ENCODE data around the gene DAW1.
"Not testable (repeated sequence)": the region's sequence is repeated elsewhere in the genome, so short reads cannot be mapped to it uniquely, and the experiment has no call there.

DAW1 gene

GRCh38 chr2:227933884-227934283 is 62.5 kb downstream of the DAW1 start:
- Histone ChIP-seq H3K4me1 (ENCODE audit: control insufficient read depth, insufficient read depth, low read length) (no peaks in the 10 kb centered on the region), H3K9ac (ENCODE audit: low read depth, low read length) (no peak overlapping the region), H3K27me3 (ENCODE audit: control insufficient read depth, insufficient read depth, low read length) (no peaks in the 10 kb centered on the region), H3K9me3 (ENCODE audit: control insufficient read depth, insufficient read depth, low read length) (no peaks in the 10 kb centered on the region), H3K36me3 (ENCODE audit: control insufficient read depth, insufficient read depth, low read length) (no peaks in the 10 kb centered on the region), H3K4me3 (ENCODE audit: low read depth, low read length) (no peak overlapping the region)

DNA sequence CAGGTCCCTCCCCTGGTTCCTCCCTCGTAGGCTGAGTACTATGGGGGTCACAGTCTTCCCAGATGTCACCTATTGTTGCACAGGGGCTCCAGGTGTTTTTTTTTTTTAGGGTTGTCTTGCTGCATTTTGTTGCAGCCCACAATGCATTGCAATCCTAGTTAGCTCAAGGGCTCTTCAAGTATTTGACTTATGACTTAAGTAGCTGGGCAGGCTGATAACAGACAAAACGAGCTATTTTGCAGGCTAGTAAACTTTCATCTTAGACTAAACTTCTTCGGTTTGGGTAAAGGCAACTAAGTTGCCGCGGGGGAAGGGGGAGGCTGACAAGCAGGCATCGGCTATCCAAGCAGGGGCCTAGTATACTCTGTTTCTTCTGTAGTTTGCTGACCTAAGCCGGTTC is 64.8 kb downstream of the DAW1 start:
- H3K36me3 ChIP-seq (ENCODE audit: control insufficient read depth, insufficient read depth, low read length); H3K9ac ChIP-seq (ENCODE audit: low read depth, low read length); H3K4me1 ChIP-seq (ENCODE audit: control insufficient read depth, insufficient read depth, low read length); H3K9me3 ChIP-seq (ENCODE audit: control insufficient read depth, insufficient read depth, low read length); H3K27me3 ChIP-seq (ENCODE audit: control insufficient read depth, insufficient read depth, low read length); H3K4me3 ChIP-seq (ENCODE audit: low read depth, low read length): not testable (repeated sequence)

- peaks cover 2% of the 10 kb centered on the region for H3K4me1 ChIP-seq (ENCODE audit: control insufficient read depth, insufficient read depth, low read length)
Observed at GRCh38 chr2:227939271-227940027, 68.0 kb downstream of the DAW1 start.

GRCh38 chr2:227942021-227942420 is 70.6 kb downstream of the DAW1 start:
- H3K9ac ChIP-seq (ENCODE audit: low read depth, low read length): no peak overlapping the region
- no peaks in the 10 kb centered on the region for H3K9me3 ChIP-seq (ENCODE audit: control insufficient read depth, insufficient read depth, low read length)
- H3K36me3 ChIP-seq (ENCODE audit: control insufficient read depth, insufficient read depth, low read length): no peaks in the 10 kb centered on the region
- peaks cover 2% of the 10 kb centered on the region for H3K4me1 ChIP-seq (ENCODE audit: control insufficient read depth, insufficient read depth, low read length)
- H3K27me3 ChIP-seq (ENCODE audit: control insufficient read depth, insufficient read depth, low read length): no peaks in the 10 kb centered on the region
- no peak overlapping the region for H3K4me3 ChIP-seq (ENCODE audit: low read depth, low read length)

More at GRCh38 chr2:227939271-227940027, 68.0 kb downstream of the DAW1 start:
- Histone ChIP-seq H3K9me3 (ENCODE audit: control insufficient read depth, insufficient read depth, low read length) (no peaks in the 10 kb centered on the region), H3K4me3 (ENCODE audit: low read depth, low read length) (no peak overlapping the region), H3K36me3 (ENCODE audit: control insufficient read depth, insufficient read depth, low read length) (no peaks in the 10 kb centered on the region), H3K27me3 (ENCODE audit: control insufficient read depth, insufficient read depth, low read length) (no peaks in the 10 kb centered on the region), H3K9ac (ENCODE audit: low read depth, low read length) (no peak overlapping the region)

DNA sequence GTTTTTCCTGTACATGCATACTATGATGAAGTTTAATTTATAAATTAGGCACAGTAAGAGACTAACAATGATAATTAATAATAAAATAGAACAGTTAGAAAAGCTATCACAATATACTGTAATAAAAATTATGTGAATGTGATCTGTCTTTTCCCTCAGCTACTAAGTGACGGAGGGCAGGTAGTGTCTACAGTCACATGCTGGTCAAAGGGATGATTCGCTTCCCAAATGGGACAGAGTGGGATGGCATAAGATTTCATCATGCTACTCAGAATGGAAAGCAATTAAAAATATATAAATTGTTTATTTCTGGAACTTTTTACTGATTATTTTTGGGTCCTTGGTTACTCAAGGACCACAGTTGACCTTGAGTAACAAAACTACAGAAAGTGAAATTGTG is 71.5 kb downstream of the DAW1 start:
- Histone ChIP-seq H3K4me3 (ENCODE audit: low read depth, low read length) (no peak overlapping the region), H3K9ac (ENCODE audit: low read depth, low read length) (no peak overlapping the region), H3K4me1 (ENCODE audit: control insufficient read depth, insufficient read depth, low read length) (peaks cover 2% of the 10 kb centered on the region), H3K36me3 (ENCODE audit: control insufficient read depth, insufficient read depth, low read length) (no peaks in the 10 kb centered on the region), H3K9me3 (ENCODE audit: control insufficient read depth, insufficient read depth, low read length) (no peaks in the 10 kb centered on the region), H3K27me3 (ENCODE audit: control insufficient read depth, insufficient read depth, low read length) (no peaks in the 10 kb centered on the region)

- Histone ChIP-seq H3K4me3 (ENCODE audit: low read depth, low read length) (no peak overlapping the region), H3K9ac (ENCODE audit: low read depth, low read length) (no peak overlapping the region), H3K9me3 (ENCODE audit: control insufficient read depth, insufficient read depth, low read length) (no peaks in the 10 kb centered on the region), H3K4me1 (ENCODE audit: control insufficient read depth, insufficient read depth, low read length) (no peaks in the 10 kb centered on the region), H3K36me3 (ENCODE audit: control insufficient read depth, insufficient read depth, low read length) (no peaks in the 10 kb centered on the region), H3K27me3 (ENCODE audit: control insufficient read depth, insufficient read depth, low read length) (no peaks in the 10 kb centered on the region)
Observed at GRCh38 chr2:227960317-227960716, 88.9 kb downstream of the DAW1 start.

GRCh38 chr2:227971619-227972230 is 100.3 kb downstream of the DAW1 start:
- H3K4me3 ChIP-seq (ENCODE audit: low read depth, low read length): no peak overlapping the region
- no peaks in the 10 kb centered on the region for H3K36me3 ChIP-seq (ENCODE audit: control insufficient read depth, insufficient read depth, low read length)
- H3K27me3 ChIP-seq (ENCODE audit: control insufficient read depth, insufficient read depth, low read length): no peaks in the 10 kb centered on the region
- H3K9ac ChIP-seq (ENCODE audit: low read depth, low read length): no peak overlapping the region
- no peaks in the 10 kb centered on the region for H3K9me3 ChIP-seq (ENCODE audit: control insufficient read depth, insufficient read depth, low read length)
- H3K4me1 ChIP-seq (ENCODE audit: control insufficient read depth, insufficient read depth, low read length): no peaks in the 10 kb centered on the region

- Histone ChIP-seq H3K36me3 (ENCODE audit: control insufficient read depth, insufficient read depth, low read length) (no peaks in the 10 kb centered on the region), H3K4me1 (ENCODE audit: control insufficient read depth, insufficient read depth, low read length) (no peaks in the 10 kb centered on the region), H3K9ac (ENCODE audit: low read depth, low read length) (no peak overlapping the region), H3K9me3 (ENCODE audit: control insufficient read depth, insufficient read depth, low read length) (no peaks in the 10 kb centered on the region), H3K4me3 (ENCODE audit: low read depth, low read length) (no peak overlapping the region), H3K27me3 (ENCODE audit: control insufficient read depth, insufficient read depth, low read length) (no peaks in the 10 kb centered on the region)
Observed at GRCh38 chr2:227973241-227973640, 101.8 kb downstream of the DAW1 start.
